ENCODE measurements around the gene ATP5PB.

DNA sequence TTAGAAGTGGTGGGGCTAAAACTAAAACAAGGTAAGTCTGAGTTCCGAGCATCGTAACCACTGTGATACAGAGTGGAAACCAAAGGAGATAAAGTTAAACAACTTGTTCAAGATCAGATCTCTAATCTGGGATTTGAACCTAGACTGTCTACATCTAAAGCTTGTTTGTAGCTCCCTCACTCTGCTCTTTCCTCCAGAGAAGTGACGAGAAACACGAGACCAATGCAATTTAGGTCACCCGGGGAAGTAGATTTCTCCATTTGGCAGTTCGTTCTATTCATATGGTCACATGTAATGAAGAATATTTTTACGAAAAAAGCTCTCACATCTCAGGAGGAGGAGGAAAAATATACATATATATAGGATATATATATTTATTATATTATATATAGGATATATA is 52.4 kb downstream of the ATP5PB start:
- TF ChIP-seq, protein P1, sequence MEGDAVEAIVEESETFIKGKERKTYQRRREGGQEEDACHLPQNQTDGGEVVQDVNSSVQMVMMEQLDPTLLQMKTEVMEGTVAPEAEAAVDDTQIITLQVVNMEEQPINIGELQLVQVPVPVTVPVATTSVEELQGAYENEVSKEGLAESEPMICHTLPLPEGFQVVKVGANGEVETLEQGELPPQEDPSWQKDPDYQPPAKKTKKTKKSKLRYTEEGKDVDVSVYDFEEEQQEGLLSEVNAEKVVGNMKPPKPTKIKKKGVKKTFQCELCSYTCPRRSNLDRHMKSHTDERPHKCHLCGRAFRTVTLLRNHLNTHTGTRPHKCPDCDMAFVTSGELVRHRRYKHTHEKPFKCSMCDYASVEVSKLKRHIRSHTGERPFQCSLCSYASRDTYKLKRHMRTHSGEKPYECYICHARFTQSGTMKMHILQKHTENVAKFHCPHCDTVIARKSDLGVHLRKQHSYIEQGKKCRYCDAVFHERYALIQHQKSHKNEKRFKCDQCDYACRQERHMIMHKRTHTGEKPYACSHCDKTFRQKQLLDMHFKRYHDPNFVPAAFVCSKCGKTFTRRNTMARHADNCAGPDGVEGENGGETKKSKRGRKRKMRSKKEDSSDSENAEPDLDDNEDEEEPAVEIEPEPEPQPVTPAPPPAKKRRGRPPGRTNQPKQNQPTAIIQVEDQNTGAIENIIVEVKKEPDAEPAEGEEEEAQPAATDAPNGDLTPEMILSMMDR (IDR thresholded peaks at IDR 0.05; ENCODE audit: poor library complexity, severe bottlenecking) = no peak
- TF ChIP-seq SMC3 (conservative IDR thresholded peaks at IDR 0.05; ENCODE audit: poor library complexity) = no peak
- TF ChIP-seq POLR2AphosphoS5 (IDR thresholded peaks at IDR 0.05) = no peak
- no peak for TF ChIP-seq EZH2 (IDR thresholded peaks at IDR 0.05; ENCODE audit: borderline replicate concordance, insufficient read depth, low read length, poor library complexity, severe bottlenecking)
